Peyer's patch (tissue), 4 donors: ENCODE results near the gene TBATA.

Source experiments
- CTCF ChIP-seq, 6 experiments: fragments of 450-650 bp in 4 of 6; fragments of 200-600 bp in 2 of 6; sonication (generic) in 1 of 6; IDR thresholded peaks; one replicate each; pipeline ENCODE4 v1.5.1; 2017 to 2019; ENCODE audit warnings: antibody characterized with exemption in 6 of 6, mild to moderate bottlenecking in 3 of 6, moderate library complexity in 1 of 6
- POLR2A ChIP-seq, 2 donors: fragments of 450-650 bp; IDR thresholded peaks; one replicate each; pipeline ENCODE4 v1.5.1; 2017; ENCODE audit warnings: antibody characterized with exemption in 2 of 2, mild to moderate bottlenecking in 2 of 2, moderate library complexity in 2 of 2

- TF ChIP-seq POLR2A (IDR thresholded peaks at IDR 0.05) (no peak), CTCF (IDR thresholded peaks at IDR 0.05) (no peak)
These were observed 4.8 kb downstream of the TBATA start for GRCh38 chr10:70780370-70780760.
